Embryonic facial prominence (tissue), 1 donor: ENCODE measurements around the gene ZC3H13.

Experiments used
- DNase-seq: peaks from one replicate; pipeline ENCODE4 v3.0.0-alpha.2; 2016; ENCODE audit errors: extremely low spot score

Gene ZC3H13

DNA sequence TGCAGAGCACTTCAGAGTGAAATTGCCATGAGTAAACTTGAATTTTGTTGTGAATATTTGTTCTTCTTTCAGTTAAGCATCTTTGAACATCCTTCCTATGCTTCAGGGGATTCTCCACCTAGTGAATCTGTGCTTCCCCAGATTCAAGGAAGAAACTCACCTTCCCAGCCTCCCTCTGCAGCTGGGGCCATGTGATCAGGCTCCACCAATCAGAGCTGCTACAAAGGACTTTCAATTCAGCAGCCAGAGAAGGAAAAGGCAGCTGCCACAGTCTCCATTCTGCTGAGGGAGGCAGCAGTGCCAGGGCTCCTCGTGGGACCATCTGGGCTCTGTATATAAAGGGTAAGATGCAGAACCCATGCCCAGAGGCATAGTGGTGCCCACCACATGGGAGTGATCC lies 111.3 kb downstream of the ZC3H13 start:
- DNase-seq: no peak

DNA sequence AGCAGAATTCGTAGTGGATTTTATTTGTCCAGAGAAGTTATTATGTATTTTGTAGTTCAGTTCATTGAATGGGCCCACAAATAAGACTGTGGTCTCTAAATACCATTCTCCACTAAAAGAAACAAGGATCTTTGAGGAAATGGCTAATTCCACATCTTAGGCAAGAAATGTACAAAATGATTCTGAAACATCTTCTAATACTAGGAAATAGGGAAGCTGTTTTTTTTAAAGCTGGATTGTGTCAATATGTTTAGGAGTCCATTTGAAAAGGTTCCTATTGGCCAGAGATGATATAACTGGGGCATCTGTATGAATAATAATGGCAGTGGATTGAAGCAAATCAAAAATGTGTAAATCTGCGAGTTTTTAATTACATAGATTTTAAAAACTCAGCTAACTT lies 112.5 kb downstream of the ZC3H13 start:
- DNase-seq: no peak

DNA sequence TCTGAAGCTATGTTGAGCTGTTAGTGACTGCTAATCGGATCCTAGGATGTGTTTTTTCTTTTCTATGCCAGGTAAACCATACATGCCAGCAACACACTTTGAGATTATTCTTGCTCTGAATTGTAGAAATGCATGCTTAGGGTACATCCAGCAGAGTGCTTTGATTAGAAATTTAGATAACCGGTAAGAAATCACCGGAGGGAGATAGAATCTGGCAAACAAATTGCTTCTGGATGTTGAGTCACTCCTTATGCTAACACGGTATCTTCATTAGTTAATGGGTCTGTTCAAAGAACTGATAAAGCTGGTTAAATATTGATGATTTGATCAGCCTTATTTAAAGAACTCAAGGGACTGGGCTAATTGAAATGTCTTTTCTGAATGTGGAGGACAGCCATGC lies 115.9 kb downstream of the ZC3H13 start:
- no peak for DNase-seq

DNA sequence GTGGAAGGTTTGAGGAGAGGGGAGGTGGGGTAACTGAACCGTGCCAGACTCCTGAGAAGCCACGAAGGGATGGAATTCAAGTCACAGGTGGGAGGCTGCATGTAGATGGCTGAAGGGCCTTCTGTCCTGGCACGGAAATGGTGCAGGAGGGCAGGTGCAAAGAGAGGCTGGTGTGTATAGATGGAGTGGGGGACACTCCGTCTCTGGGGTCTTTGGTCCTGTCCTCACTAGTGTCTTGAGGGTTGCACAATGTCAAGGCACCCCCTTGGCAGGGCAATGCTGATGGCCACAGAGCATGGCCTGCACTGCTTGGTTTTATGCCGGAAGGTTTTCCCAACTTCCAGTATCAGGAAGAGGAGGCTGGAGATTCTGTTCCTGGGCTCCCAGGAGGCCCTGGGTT lies 118.3 kb downstream of the ZC3H13 start:
- DNase-seq: no peak

DNA sequence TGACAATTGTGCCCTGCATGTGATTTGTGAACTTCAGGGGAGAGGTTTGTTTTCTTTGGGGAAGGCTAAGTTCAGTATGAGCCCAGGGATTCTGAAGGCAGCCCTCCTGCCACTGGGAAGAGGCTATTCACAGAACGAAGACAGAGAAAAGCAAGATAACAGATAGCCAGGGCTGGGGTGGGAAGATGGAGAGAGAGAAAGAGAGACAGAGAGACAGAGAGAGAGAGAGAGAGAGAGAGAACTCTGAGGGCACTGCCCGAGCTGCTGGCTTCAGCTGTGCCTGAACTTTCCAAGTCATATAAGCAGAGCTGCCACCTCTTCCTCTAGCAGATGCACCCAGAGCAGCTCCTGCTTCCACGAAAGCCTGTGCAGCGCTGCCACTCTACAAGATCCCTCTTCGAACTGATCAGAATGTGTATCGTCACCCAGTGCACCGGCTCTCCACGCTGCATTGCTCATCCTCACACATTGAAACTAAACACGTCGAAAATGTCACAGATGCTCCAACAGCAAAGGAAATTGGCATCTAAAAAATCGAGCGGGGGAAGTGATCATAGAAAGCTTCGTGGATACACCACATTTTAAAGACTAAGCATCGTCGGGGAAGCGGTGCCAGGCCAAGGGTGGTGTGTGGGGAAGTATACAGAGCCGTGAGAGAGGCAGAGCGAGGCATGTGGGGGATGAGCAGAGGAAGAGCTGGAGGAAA lies 119.2 kb downstream of the ZC3H13 start:
- no peak for DNase-seq

DNA sequence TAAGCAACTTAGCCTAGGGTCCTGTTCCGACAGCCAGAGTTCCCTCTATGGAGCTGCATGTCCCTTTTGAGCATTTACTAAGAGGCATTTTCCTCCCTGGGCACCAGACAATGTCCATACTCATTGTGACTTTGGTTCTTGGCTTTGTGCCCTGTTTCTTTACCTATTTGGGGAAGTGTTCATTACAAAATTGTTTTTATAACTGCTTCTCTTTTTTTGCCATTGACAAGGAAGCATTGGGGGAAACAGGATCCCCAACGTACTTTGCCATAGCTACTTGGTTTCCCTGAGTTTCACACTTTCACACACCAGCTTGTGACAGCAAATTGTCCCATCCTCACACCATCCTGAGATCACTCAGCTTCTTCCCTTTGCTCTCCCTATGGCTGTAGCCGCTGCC lies 119.9 kb downstream of the ZC3H13 start:
- DNase-seq: no peak

DNA sequence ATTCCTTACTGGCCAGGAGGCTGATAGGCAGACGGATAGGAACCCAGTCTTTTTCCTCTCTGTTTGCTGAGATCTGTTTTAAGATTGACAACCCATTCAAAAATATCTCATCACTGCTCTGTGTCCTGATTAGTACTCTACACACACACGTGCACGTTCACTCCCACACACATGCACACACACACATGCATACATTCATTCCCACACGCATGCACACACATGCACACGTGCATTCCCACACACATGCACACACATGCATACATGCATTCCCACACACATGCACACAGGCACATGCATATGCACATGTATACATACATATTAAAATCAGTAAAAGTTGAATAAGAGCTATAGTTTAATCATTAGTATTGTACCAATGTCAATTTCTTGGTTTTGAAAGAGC lies 120.4 kb downstream of the ZC3H13 start:
- DNase-seq: no peak

DNA sequence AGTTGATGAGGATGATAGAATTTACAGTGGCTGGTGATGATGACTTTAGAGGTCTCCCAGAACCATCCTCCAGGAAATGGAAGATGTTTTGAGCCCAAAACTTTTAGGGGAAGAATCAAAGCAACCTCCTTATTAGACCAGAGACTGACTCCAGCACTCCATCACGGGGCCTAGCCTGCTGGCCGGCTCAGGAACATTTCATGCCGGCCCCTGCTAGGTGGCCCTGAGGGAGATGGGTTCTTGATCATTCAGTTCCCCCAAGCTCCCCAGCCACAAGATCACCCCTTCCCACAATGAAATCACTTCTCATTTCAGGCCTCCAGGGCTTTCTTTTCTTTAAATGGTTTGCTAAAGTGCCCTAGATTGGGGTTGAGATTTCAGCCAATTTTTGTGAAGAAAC lies 121.3 kb downstream of the ZC3H13 start:
- no peak for DNase-seq

DNA sequence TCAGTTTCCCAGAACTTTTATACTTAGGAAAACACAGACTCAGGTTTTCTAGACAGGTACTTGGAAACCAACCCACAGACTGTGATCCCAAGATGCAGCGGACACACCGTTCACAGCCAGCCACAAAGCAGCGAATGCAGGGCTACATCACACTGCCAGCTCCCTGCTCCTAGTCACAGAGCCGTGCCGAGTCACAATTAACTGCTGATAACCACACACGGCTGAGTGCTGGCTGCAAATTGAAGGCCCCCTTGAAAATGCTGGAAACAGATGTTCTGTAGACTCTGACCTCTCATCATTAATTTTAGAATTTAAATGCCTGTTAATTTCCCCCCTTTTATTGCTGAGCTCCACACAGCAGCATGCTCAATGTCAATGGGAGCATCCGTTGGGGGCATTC lies 122.4 kb downstream of the ZC3H13 start:
- DNase-seq: no peak

DNA sequence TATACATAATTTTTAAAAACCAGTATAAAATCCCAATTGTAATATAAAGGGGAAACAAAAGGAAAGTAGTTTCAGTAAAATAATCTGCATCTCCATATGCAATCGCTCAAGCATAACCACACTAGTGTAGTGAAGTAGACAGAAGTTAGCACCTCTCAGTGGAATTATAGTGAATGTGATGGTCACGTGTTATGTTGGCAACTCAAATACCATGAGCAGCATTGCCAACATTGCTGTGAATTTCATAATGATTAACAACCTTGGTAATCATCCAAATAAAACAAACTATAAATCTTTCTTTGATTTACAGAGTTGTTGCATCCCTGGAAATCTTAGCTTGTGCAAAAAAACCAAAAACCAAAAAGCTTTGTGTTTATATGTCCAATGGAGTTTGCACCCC lies 123.7 kb downstream of the ZC3H13 start:
- no peak for DNase-seq

DNA sequence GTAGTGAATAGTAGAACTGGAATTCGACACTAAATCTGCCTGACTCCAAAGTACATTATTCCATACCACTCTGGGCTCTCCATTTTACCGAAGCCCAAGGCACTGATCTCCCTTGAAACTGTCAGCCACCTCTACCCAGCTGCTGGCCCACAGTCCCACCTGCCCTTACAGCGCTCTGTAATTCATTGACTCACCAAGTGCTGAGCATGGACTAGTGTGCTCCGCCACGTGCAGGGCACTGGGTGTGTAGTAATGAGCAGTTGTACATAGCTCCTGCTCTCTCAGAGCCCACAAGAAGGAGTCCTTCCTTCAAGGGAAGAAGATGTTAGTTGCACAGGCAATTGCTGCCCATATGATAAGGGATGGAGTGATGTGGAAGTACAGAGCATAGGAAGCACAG lies 124.4 kb downstream of the ZC3H13 start:
- no peak for DNase-seq

DNA sequence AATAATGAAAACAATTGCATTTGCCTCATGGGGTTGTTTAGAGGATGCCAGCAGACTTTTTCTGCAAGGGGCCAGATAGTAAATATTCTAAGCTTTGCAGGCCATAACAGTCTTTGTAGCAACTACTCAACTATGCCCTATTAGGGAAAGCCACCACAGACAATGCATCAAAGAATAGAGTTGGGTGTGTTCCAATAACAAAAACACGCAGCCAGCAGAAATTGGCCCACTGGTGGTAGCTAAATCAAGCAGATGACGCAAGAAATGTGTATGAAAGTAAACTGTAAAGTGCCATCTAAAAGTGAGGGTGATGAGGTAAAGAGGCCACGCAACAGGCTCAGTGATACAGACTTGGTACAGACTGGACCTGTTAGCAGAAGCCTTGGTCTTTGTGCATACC lies 125.8 kb downstream of the ZC3H13 start:
- no peak for DNase-seq

DNA sequence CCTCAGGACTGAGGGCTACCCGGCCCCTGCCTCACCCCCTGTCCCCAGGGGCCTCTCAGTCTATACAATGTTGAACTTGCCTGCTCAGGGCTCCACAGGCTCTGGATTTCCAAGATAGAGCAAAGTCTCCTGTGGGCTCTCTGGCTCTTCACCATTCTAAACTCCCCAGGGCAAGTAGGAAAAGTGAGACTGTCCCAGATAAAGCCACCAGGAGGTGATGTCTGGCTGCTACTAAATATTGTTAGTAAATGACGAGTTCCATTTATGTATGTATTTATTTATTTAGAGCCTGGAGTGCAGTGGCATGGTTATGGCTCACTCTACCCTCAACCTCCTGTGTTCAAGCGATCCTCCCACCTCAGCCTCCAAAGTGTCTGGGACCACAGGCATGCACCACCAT lies 127.4 kb downstream of the ZC3H13 start:
- DNase-seq: no peak

DNA sequence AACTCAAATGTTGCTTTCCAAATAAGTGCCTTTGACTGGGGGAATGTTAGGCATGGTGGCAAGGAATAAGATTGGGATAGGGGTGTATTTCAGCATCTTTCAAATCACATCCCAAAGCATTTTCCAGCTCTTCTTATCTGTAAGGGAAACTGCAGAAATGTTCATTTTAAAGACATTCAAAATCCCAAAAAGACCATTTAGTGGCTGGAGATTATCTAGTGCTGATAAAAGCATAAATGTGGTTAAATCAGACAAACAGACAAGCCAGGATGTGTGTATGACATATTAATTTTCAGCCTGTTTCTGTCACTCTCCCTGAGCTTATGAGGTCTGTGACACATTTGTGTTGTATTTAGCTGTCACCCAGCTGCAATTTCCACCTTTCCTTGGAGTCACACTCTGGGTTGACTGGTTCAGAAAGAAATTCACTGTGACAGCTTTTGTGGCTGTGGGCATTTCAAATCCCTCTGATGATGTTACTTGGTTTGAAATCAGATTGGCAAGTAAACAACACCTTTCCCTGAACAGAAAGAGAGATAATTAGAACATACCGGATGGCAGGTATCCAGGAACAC lies 131.3 kb downstream of the ZC3H13 start:
- no peak for DNase-seq

DNA sequence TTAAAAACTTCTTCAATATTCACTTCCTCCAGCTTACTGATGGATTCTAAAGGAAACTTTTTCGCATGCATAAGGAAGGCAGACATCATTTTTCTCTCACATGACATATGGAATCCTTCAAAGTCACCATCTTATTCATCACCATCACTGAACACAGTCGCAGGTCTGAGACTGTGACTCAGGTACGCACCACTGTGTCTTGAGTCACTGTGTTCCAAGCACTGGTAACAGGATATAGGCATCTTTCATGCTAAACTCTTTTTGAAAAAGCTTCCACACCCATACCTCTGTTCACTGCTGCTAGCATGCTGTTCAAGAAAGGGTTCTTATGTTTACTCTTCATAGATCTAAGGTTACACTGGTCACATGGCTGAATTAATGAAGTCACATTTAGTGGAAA lies 133.9 kb downstream of the ZC3H13 start:
- DNase-seq: no peak

DNA sequence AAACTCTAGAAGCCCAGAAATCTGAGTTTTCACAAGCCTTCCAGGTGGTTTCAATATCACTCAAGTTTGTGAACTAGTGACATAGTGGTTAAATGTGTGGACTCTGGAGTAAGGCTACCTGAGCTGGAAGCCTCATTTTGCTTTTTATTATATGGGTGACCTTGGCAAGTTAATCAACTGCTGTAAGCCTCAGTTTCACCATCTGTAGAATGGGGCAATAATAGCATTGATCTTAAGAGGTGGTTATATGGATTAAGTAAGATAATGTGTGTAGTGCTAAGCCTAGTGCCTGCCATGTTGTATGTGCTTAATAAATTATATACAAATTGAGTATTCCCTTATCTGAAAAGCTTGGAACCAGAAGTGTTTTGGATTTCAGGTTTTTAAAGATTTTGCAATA lies 135.5 kb downstream of the ZC3H13 start:
- no peak for DNase-seq

DNA sequence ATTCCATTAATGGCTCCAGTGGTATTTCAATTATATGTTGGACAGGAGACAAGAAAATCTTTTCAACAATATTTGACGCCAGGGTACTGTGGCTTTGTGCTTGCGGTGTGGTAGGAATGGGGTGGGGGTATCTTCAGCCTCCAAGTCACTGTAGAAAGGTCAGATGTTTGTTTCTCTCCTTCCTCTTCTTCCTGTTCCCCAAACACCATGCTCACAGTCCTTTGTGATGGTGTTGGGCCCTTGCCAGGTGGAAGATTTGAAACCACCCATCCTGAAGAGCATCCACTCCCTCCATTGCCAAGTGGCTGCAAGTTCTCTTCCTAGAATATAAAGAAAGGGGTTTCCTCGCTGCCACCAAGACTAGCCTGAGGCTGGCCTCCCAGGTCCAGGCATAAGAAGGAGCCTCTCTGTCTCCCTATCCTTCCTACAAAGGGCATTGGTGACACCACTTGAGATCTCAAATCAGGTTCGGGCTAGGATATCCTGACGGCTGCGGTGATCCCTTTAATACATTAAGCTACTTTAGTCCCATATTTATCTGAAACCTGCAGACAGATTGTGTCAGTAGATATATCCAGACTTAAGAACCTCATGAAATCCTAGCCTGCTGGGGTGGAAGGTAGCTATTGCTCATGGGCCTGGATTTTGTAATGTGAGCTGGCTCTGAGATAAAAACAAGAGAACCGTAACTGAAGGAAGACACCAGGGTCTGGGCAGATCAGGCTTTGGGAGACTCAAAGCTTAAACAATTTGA lies 136.7 kb downstream of the ZC3H13 start:
- DNase-seq: no peak

DNA sequence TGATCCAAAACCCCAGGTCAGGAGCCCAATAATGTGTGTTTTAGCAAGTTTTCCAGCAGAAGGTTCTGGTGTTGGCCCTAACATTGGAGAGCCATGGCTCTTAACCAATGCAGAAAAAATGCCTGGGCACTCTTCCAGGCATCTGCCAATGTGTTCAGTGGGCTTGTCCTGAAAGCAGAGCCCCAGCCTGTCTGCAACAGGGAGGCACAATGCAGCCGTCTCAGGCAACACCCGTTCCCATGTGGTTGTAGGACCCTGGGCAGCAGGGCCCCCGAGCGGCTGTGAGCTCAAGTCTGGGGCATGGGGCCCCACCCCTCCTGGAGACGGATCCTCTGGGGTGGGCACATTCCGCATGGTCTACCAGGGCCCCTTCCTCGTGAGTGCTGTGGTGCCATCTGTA lies 142.9 kb downstream of the ZC3H13 start:
- no peak for DNase-seq

DNA sequence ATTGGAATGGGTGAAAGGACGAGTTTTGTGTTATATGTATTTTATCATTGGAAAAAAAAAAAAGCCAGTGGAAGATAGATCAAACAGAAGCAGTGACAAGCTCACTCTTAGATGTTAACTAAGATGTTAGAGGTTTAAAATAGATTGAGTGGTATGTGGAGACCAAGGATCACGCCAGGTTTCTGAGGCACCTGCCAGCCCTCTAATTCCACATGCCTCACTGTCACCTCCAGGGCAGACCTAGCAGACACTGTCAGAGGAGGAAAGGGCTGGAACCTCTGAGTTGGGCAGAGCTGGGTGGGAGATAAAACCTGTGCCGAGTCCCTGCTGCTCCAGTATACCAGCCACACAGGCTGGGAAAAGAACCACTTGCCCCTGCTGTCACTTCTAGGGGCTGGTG lies 143.5 kb downstream of the ZC3H13 start:
- no peak for DNase-seq

DNA sequence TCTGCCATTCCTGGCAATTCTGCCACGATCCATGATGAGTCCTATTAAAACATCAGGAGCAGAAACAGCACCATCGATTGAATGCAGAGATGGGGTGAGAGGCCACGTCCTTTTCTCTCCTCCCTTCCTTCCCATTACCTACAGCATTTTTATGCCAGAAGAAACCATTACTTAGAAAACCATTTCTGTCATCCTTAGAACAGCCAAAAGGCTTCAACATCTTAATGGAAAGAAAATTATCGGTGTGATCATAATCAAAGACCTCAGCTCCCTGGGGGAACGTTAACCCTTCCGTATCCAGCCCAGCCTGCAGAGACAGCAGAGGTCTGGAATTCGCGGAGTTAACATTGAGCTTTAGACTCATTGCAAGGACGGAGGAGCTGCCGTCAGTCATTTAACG lies 145.0 kb downstream of the ZC3H13 start:
- no peak for DNase-seq
